GM19395 (cell line): ENCODE data around the gene LANCL2.
"Not testable (repeated sequence)": the region's sequence is repeated elsewhere in the genome, so short reads cannot be mapped to it uniquely, and the experiment has no call there.

Source experiments
- ATAC-seq: cut with Tn5 transposase; IDR thresholded peaks from one replicate; pipeline ENCODE4 v1.9.1; 2021; ENCODE audit warnings: mild to moderate bottlenecking, moderate library complexity; ENCODE audit not compliant: unreplicated experiment

Gene LANCL2

GRCh38 chr7:55467047-55467593 is 102.0 kb downstream of the LANCL2 start:
- ATAC-seq, result no peak

GRCh38 chr7:55468495-55468894 is 103.4 kb downstream of the LANCL2 start:
- no peak for ATAC-seq

GRCh38 chr7:55469271-55469681 is 104.1 kb downstream of the LANCL2 start:
- ATAC-seq, result no peak

- no peak for ATAC-seq
Measured at GRCh38 chr7:55469721-55470120, 104.6 kb downstream of the LANCL2 start.

- ATAC-seq, result no peak
Measured at GRCh38 chr7:55470261-55470660, 105.1 kb downstream of the LANCL2 start.

GRCh38 chr7:55471594-55471993 is 106.5 kb downstream of the LANCL2 start:
- not testable (repeated sequence) for ATAC-seq

GRCh38 chr7:55472406-55472805 is 107.3 kb downstream of the LANCL2 start:
- ATAC-seq, result not testable (repeated sequence)

- ATAC-seq, result no peak
Measured at GRCh38 chr7:55472928-55473725, 108.0 kb downstream of the LANCL2 start.

GRCh38 chr7:55473932-55474331 is 108.8 kb downstream of the LANCL2 start:
- no peak for ATAC-seq

GRCh38 chr7:55474944-55475854 is 110.1 kb downstream of the LANCL2 start:
- no peak for ATAC-seq

- no peak for ATAC-seq
Measured at GRCh38 chr7:55475855-55476803, 111.0 kb downstream of the LANCL2 start.

- ATAC-seq, result no peak
Measured at GRCh38 chr7:55476852-55477780, 112.0 kb downstream of the LANCL2 start.

- ATAC-seq, result no peak
Measured at GRCh38 chr7:55477781-55478374, 112.7 kb downstream of the LANCL2 start.

- ATAC-seq, result no peak
Measured at GRCh38 chr7:55478700-55479099, 113.6 kb downstream of the LANCL2 start.

GRCh38 chr7:55481155-55481554 is 116.0 kb downstream of the LANCL2 start:
- no peak for ATAC-seq

- no peak for ATAC-seq
Measured at GRCh38 chr7:55483046-55483445, 117.9 kb downstream of the LANCL2 start.
